ENCODE measurements around the gene MAG.

MAG gene

GRCh38 chr19:35340431-35340830, 48.5 kb downstream of the MAG start:
- H3K27me3 ChIP-seq (ENCODE audit: control insufficient read depth, insufficient read depth, low read length) = no peaks in the 10 kb centered on the region
- H3K9me3 ChIP-seq (ENCODE audit: control insufficient read depth, insufficient read depth, low read depth, low read length) = no peaks in the 10 kb centered on the region
- no peaks in the 10 kb centered on the region for H3K36me3 ChIP-seq (ENCODE audit: control insufficient read depth, insufficient read depth, low read length)

GRCh38 chr19:35341006-35341405, 49.0 kb downstream of the MAG start:
- Histone ChIP-seq H3K27ac (ENCODE audit: low read depth, low read length) (no peak overlapping the region), H3K9ac (ENCODE audit: low read length) (no peak overlapping the region), H3K9me3 (ENCODE audit: control insufficient read depth, insufficient read depth, low read depth, low read length) (no peaks in the 10 kb centered on the region), H3K4me3 (ENCODE audit: low read depth, low read length) (no peak overlapping the region), H3K4me1 (ENCODE audit: control insufficient read depth, insufficient read depth, low read length) (no peaks in the 10 kb centered on the region), H3K27me3 (ENCODE audit: control insufficient read depth, insufficient read depth, low read length) (no peaks in the 10 kb centered on the region), H3K36me3 (ENCODE audit: control insufficient read depth, insufficient read depth, low read length) (no peaks in the 10 kb centered on the region)

More at GRCh38 chr19:35340431-35340830, 48.5 kb downstream of the MAG start:
- Histone ChIP-seq H3K4me1 (ENCODE audit: control insufficient read depth, insufficient read depth, low read length) (no peaks in the 10 kb centered on the region), H3K9ac (ENCODE audit: low read length) (no peak overlapping the region), H3K4me3 (ENCODE audit: low read depth, low read length) (no peak overlapping the region), H3K27ac (ENCODE audit: low read depth, low read length) (no peak overlapping the region)

GRCh38 chr19:35341565-35342225, 49.7 kb downstream of the MAG start:
- no peak overlapping the region for H3K27ac ChIP-seq (ENCODE audit: low read depth, low read length)

DNA sequence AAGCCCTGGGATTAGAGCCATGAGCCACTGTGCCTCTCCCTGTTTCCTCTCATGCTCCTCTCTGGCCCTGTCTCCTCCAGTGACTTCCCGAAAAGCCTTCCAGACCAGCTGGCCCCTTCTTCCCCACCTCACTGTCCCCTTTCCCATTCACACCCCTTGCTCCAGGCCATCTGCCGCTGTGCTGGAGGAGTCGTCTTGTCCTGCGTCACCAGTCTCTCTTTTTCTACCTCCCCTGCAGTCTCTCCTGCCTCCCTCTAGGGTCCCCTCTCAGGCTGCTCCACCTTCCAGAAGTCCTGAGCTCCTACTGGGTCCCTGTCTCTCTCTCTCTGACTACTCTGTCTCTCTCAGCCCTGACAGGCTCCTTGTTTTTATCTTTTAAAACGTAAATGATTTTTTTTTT, 50.5 kb downstream of the MAG start:
- no peaks in the 10 kb centered on the region for H3K36me3 ChIP-seq (ENCODE audit: control insufficient read depth, insufficient read depth, low read length)

More at GRCh38 chr19:35341565-35342225, 49.7 kb downstream of the MAG start:
- Histone ChIP-seq H3K36me3 (ENCODE audit: control insufficient read depth, insufficient read depth, low read length) (no peaks in the 10 kb centered on the region), H3K9me3 (ENCODE audit: control insufficient read depth, insufficient read depth, low read depth, low read length) (no peaks in the 10 kb centered on the region), H3K9ac (ENCODE audit: low read length) (no peak overlapping the region), H3K4me1 (ENCODE audit: control insufficient read depth, insufficient read depth, low read length) (no peaks in the 10 kb centered on the region), H3K27me3 (ENCODE audit: control insufficient read depth, insufficient read depth, low read length) (no peaks in the 10 kb centered on the region), H3K4me3 (ENCODE audit: low read depth, low read length) (no peak overlapping the region)

GRCh38 chr19:35344511-35345031, 52.6 kb downstream of the MAG start:
- Histone ChIP-seq H3K4me1 (ENCODE audit: control insufficient read depth, insufficient read depth, low read length) (no peaks in the 10 kb centered on the region), H3K36me3 (ENCODE audit: control insufficient read depth, insufficient read depth, low read length) (no peaks in the 10 kb centered on the region), H3K27me3 (ENCODE audit: control insufficient read depth, insufficient read depth, low read length) (no peaks in the 10 kb centered on the region), H3K4me3 (ENCODE audit: low read depth, low read length) (no peak overlapping the region), H3K27ac (ENCODE audit: low read depth, low read length) (no peak overlapping the region), H3K9me3 (ENCODE audit: control insufficient read depth, insufficient read depth, low read depth, low read length) (no peaks in the 10 kb centered on the region), H3K9ac (ENCODE audit: low read length) (no peak overlapping the region)

More for the DNA sequence above, 50.5 kb downstream of the MAG start:
- no peak overlapping the region for H3K9ac ChIP-seq (ENCODE audit: low read length)
- no peak overlapping the region for H3K27ac ChIP-seq (ENCODE audit: low read depth, low read length)
- H3K4me1 ChIP-seq (ENCODE audit: control insufficient read depth, insufficient read depth, low read length) = no peaks in the 10 kb centered on the region
- no peaks in the 10 kb centered on the region for H3K9me3 ChIP-seq (ENCODE audit: control insufficient read depth, insufficient read depth, low read depth, low read length)
- no peak overlapping the region for H3K4me3 ChIP-seq (ENCODE audit: low read depth, low read length)
- no peaks in the 10 kb centered on the region for H3K27me3 ChIP-seq (ENCODE audit: control insufficient read depth, insufficient read depth, low read length)

DNA sequence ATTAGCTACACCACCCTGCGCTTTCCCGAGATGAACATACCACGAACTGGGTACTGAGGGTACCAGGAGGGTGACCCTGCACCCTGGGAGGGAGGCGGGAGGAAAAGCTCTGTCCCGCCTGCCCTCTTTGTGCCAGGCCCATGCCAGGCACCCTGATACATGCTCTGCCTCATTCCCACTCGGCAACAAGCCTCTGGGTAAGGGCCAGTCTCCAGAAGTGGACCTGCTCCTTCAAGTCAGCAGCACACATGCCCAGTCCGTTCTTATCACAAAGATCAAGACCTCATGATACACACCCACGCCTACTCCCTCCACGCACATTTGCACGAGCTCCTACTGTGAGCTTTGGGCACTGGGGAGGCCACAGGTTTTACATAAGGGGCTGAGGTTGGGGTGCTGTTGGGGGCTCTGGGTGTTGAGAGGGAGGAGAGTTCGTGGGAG, 53.7 kb downstream of the MAG start:
- Histone ChIP-seq H3K27ac (ENCODE audit: low read depth, low read length) (no peak overlapping the region), H3K9me3 (ENCODE audit: control insufficient read depth, insufficient read depth, low read depth, low read length) (no peaks in the 10 kb centered on the region), H3K27me3 (ENCODE audit: control insufficient read depth, insufficient read depth, low read length) (no peaks in the 10 kb centered on the region), H3K4me1 (ENCODE audit: control insufficient read depth, insufficient read depth, low read length) (no peaks in the 10 kb centered on the region), H3K4me3 (ENCODE audit: low read depth, low read length) (no peak overlapping the region), H3K9ac (ENCODE audit: low read length) (no peak overlapping the region), H3K36me3 (ENCODE audit: control insufficient read depth, insufficient read depth, low read length) (no peaks in the 10 kb centered on the region)

- H3K36me3 ChIP-seq (ENCODE audit: control insufficient read depth, insufficient read depth, low read length) = no peaks in the 10 kb centered on the region
- H3K9me3 ChIP-seq (ENCODE audit: control insufficient read depth, insufficient read depth, low read depth, low read length) = no peaks in the 10 kb centered on the region
- H3K4me3 ChIP-seq (ENCODE audit: low read depth, low read length) = no peak overlapping the region
- H3K4me1 ChIP-seq (ENCODE audit: control insufficient read depth, insufficient read depth, low read length) = no peaks in the 10 kb centered on the region
- no peak overlapping the region for H3K27ac ChIP-seq (ENCODE audit: low read depth, low read length)
- no peaks in the 10 kb centered on the region for H3K27me3 ChIP-seq (ENCODE audit: control insufficient read depth, insufficient read depth, low read length)
- no peak overlapping the region for H3K9ac ChIP-seq (ENCODE audit: low read length)
These were observed 54.5 kb downstream of the MAG start for GRCh38 chr19:35346193-35347052.

GRCh38 chr19:35347171-35347929, 55.4 kb downstream of the MAG start, which contains the start of gene FFAR1:
TSS of gene FFAR1 (plus strand) at chr19:35347902. CDS start at chr19:35351552, 3,650 bp downstream.
- Histone ChIP-seq H3K27me3 (ENCODE audit: control insufficient read depth, insufficient read depth, low read length) (no peaks in the 10 kb centered on the region), H3K4me3 (ENCODE audit: low read depth, low read length) (no peak within 1 kb of the TSS), H3K36me3 (ENCODE audit: control insufficient read depth, insufficient read depth, low read length) (no peaks in the 10 kb centered on the region), H3K9me3 (ENCODE audit: control insufficient read depth, insufficient read depth, low read depth, low read length) (no peaks in the 10 kb centered on the region), H3K27ac (ENCODE audit: low read depth, low read length) (no peak within 1 kb of the TSS), H3K4me1 (ENCODE audit: control insufficient read depth, insufficient read depth, low read length) (no peaks in the 10 kb centered on the region), H3K9ac (ENCODE audit: low read length) (no peak within 1 kb of the TSS)

- Histone ChIP-seq H3K9me3 (ENCODE audit: control insufficient read depth, insufficient read depth, low read depth, low read length) (no peaks in the 10 kb centered on the region), H3K9ac (ENCODE audit: low read length) (no peak overlapping the region), H3K4me1 (ENCODE audit: control insufficient read depth, insufficient read depth, low read length) (no peaks in the 10 kb centered on the region), H3K27ac (ENCODE audit: low read depth, low read length) (no peak overlapping the region), H3K4me3 (ENCODE audit: low read depth, low read length) (no peak overlapping the region), H3K36me3 (ENCODE audit: control insufficient read depth, insufficient read depth, low read length) (no peaks in the 10 kb centered on the region), H3K27me3 (ENCODE audit: control insufficient read depth, insufficient read depth, low read length) (no peaks in the 10 kb centered on the region)
These were observed 56.0 kb downstream of the MAG start for GRCh38 chr19:35347930-35348298.

DNA sequence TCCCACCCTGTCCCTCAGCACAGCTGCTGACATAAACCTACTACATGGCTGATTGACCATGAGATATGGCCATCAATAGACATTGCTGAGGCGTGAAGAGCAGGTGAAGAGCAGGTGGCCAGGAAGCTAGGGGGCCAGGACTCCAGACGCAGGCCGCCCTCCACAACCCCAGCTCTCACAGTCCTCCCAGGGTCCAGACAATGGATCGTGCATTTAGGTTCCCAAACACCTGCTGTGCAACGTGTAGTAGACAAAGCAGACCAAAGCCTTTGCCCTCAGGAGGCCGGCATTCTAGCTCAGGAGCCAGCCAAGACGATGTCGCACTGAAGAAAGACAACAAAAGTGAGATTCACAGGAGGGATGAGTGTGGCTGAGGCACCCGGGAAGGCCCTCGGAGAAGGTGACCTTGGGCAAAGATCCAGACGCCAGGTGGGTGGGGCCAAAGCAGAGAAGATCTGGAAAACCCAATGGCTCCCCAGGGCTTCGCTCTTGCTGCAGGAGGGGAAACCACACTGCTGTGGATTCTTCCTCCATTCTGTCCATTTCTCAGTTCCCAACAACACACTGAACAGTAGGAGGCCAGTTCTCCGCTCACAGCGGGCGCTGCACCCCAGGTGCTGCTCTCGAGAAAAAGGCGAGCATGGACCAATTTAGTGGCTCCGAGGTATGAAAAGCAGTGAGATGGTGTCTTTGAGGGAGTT, 57.1 kb downstream of the MAG start:
- no peak overlapping the region for H3K27ac ChIP-seq (ENCODE audit: low read depth, low read length)
- no peaks in the 10 kb centered on the region for H3K36me3 ChIP-seq (ENCODE audit: control insufficient read depth, insufficient read depth, low read length)
- H3K9me3 ChIP-seq (ENCODE audit: control insufficient read depth, insufficient read depth, low read depth, low read length) = no peaks in the 10 kb centered on the region
- H3K27me3 ChIP-seq (ENCODE audit: control insufficient read depth, insufficient read depth, low read length) = no peaks in the 10 kb centered on the region
- no peaks in the 10 kb centered on the region for H3K4me1 ChIP-seq (ENCODE audit: control insufficient read depth, insufficient read depth, low read length)
- H3K9ac ChIP-seq (ENCODE audit: low read length) = no peak overlapping the region
- no peak overlapping the region for H3K4me3 ChIP-seq (ENCODE audit: low read depth, low read length)

Data from HUES6 (cell line).